ENCODE results near the gene TIMM8B.
"Not testable (repeated sequence)": the region's sequence is repeated elsewhere in the genome, so short reads cannot be mapped to it uniquely, and the experiment has no call there.

The TIMM8B gene

GRCh38 chr11:112082729-112083128 lies 3.8 kb downstream of the TIMM8B start:
- FAIRE-seq = no peak
- DNase-seq (ENCODE audit: low spot score) = peak; percentile 32

GRCh38 chr11:112073941-112074811 lies 12.4 kb downstream of the TIMM8B start, which contains the start of the genes NKAPD1 and PIH1D2:
TSS of gene NKAPD1 (plus strand) at chr11:112074299. CDS start at chr11:112075575, 1,276 bp downstream.
TSS of gene PIH1D2 (minus strand) at chr11:112074017. CDS start at chr11:112073174, 843 bp downstream.
- peak; percentile 11 for FAIRE-seq
- DNase-seq (ENCODE audit: low spot score) = peak; percentile 67

- DNase-seq (ENCODE audit: low spot score) = no peak
- no peak for FAIRE-seq
Observed at GRCh38 chr11:112062923-112063322, 23.6 kb downstream of the TIMM8B start.

- FAIRE-seq (no peak), DNase-seq (ENCODE audit: low spot score) (no peak)
Observed at GRCh38 chr11:112058103-112058502, 28.5 kb downstream of the TIMM8B start.

- DNase-seq (ENCODE audit: low spot score) (no peak), FAIRE-seq (no peak)
Observed at GRCh38 chr11:112057170-112057569, 29.4 kb downstream of the TIMM8B start.

- FAIRE-seq (no peak), DNase-seq (ENCODE audit: low spot score) (no peak)
Observed at GRCh38 chr11:112051768-112052167, 34.8 kb downstream of the TIMM8B start.

GRCh38 chr11:112050721-112051120 lies 35.8 kb downstream of the TIMM8B start:
- DNase-seq (ENCODE audit: low spot score) = no peak
- FAIRE-seq = no peak

- no peak for FAIRE-seq
- no peak for DNase-seq (ENCODE audit: low spot score)
Observed at GRCh38 chr11:112049777-112050176, 36.8 kb downstream of the TIMM8B start.

GRCh38 chr11:112048256-112048655 lies 38.3 kb downstream of the TIMM8B start:
- FAIRE-seq; DNase-seq (ENCODE audit: low spot score): not testable (repeated sequence)

- DNase-seq (ENCODE audit: low spot score); FAIRE-seq: not testable (repeated sequence)
Observed at GRCh38 chr11:112046647-112047046, 39.9 kb downstream of the TIMM8B start.

- DNase-seq (ENCODE audit: low spot score) (no peak), FAIRE-seq (no peak)
Observed at GRCh38 chr11:112044961-112045360, 41.6 kb downstream of the TIMM8B start.

GRCh38 chr11:112042961-112043304 lies 43.6 kb downstream of the TIMM8B start:
- DNase-seq (ENCODE audit: low spot score) (no peak), FAIRE-seq (no peak)

GRCh38 chr11:112042161-112042960 lies 44.2 kb downstream of the TIMM8B start:
- FAIRE-seq = peak; percentile 86
- peak; percentile 35 for DNase-seq (ENCODE audit: low spot score)

- FAIRE-seq = no peak
- DNase-seq (ENCODE audit: low spot score) = no peak
Observed at GRCh38 chr11:112037527-112037926, 49.0 kb downstream of the TIMM8B start.
